Measurements from ENCODE around the gene OPN1SW.

The OPN1SW gene

GRCh38 chr7:128775744-128776474, at the start of gene OPN1SW:
Gene OPN1SW, minus strand, starts transcription at chr7:128775794. Its CDS starts 13 bp downstream, at chr7:128775781.
- Histone ChIP-seq H3K4me3 (ENCODE audit: low read length) (no peak within 1 kb of the TSS), H2AFZ (ENCODE audit: low read depth, low read length) (no peak within 1 kb of the TSS), H3K36me3 (replicated peaks; ENCODE audit: low read depth, low read length) (peaks cover 34% of the 10 kb centered on the region), H3K4me2 (ENCODE audit: low read length) (no peak within 1 kb of the TSS), H3K9me3 (ENCODE audit: insufficient read depth, low read length) (no peaks in the 10 kb centered on the region), H3K9ac (ENCODE audit: low read length) (no peak within 1 kb of the TSS), H3K27ac (ENCODE audit: low read length) (no peak within 1 kb of the TSS), H3K27me3 (ENCODE audit: low read depth, low read length) (no peaks in the 10 kb centered on the region), H3K79me2 (ENCODE audit: low read length) (no peaks in the 10 kb centered on the region), H3K4me1 (ENCODE audit: low read length) (no peaks in the 10 kb centered on the region), H4K20me1 (ENCODE audit: insufficient read depth, low read length) (no peaks in the 10 kb centered on the region)
- TF ChIP-seq EZH2phosphoT487 (IDR thresholded peaks at IDR 0.05; ENCODE audit: low read depth), result no peak
- TF ChIP-seq CTCF (IDR thresholded peaks at IDR 0.05; ENCODE audit: low read depth, low read length), result no peak

GRCh38 chr7:128821724-128822123, 46.1 kb upstream of the OPN1SW start:
- Histone ChIP-seq H4K20me1 (ENCODE audit: insufficient read depth, low read length) (no peaks in the 10 kb centered on the region), H3K27ac (ENCODE audit: low read length) (no peak overlapping the region), H3K79me2 (ENCODE audit: low read length) (no peaks in the 10 kb centered on the region), H3K27me3 (ENCODE audit: low read depth, low read length) (peaks cover 12% of the 10 kb centered on the region; the same call in 1 of the 2 replicates), H3K4me1 (ENCODE audit: low read length) (0 out of 2 replicates have a peak, but pooled peaks cover 4% of the 10 kb centered on the region), H3K36me3 (replicated peaks; ENCODE audit: low read depth, low read length) (no peaks in the 10 kb centered on the region), H3K9me3 (ENCODE audit: insufficient read depth, low read length) (no peaks in the 10 kb centered on the region), H2AFZ (ENCODE audit: low read depth, low read length) (no peak overlapping the region), H3K4me2 (ENCODE audit: low read length) (no peak overlapping the region), H3K4me3 (ENCODE audit: low read length) (no peak overlapping the region), H3K9ac (ENCODE audit: low read length) (no peak overlapping the region)
- TF ChIP-seq CTCF (IDR thresholded peaks at IDR 0.05; ENCODE audit: low read depth, low read length) (no peak), EZH2phosphoT487 (IDR thresholded peaks at IDR 0.05; ENCODE audit: low read depth) (no peak)

- no peaks in the 10 kb centered on the region for H4K20me1 ChIP-seq (ENCODE audit: insufficient read depth, low read length)
- no peaks in the 10 kb centered on the region for H3K9me3 ChIP-seq (ENCODE audit: insufficient read depth, low read length)
- no peak overlapping the region for H3K4me2 ChIP-seq (ENCODE audit: low read length)
- H3K4me3 ChIP-seq (ENCODE audit: low read length), result no peak overlapping the region
- 0 out of 2 replicates have a peak, but pooled peaks cover 4% of the 10 kb centered on the region for H3K4me1 ChIP-seq (ENCODE audit: low read length)
- no peak for TF ChIP-seq CTCF (IDR thresholded peaks at IDR 0.05; ENCODE audit: low read depth, low read length)
- H3K9ac ChIP-seq (ENCODE audit: low read length), result no peak overlapping the region
- no peaks in the 10 kb centered on the region for H3K79me2 ChIP-seq (ENCODE audit: low read length)
- no peaks in the 10 kb centered on the region for H3K36me3 ChIP-seq (replicated peaks; ENCODE audit: low read depth, low read length)
- H3K27me3 ChIP-seq (ENCODE audit: low read depth, low read length), result peaks cover 12% of the 10 kb centered on the region; the same call in 1 of the 2 replicates
- no peak overlapping the region for H2AFZ ChIP-seq (ENCODE audit: low read depth, low read length)
- no peak overlapping the region for H3K27ac ChIP-seq (ENCODE audit: low read length)
Measured at GRCh38 chr7:128818694-128819093, 43.1 kb upstream of the OPN1SW start.

- Histone ChIP-seq H3K9ac (ENCODE audit: low read length) (no peak overlapping the region), H4K20me1 (ENCODE audit: insufficient read depth, low read length) (no peaks in the 10 kb centered on the region)
Measured at GRCh38 chr7:128815289-128815942, 39.8 kb upstream of the OPN1SW start.

More at GRCh38 chr7:128815289-128815942, 39.8 kb upstream of the OPN1SW start:
- Histone ChIP-seq H3K27me3 (ENCODE audit: low read depth, low read length) (peaks cover 12% of the 10 kb centered on the region; the same call in 1 of the 2 replicates), H3K4me1 (ENCODE audit: low read length) (0 out of 2 replicates have a peak, but pooled peaks cover 4% of the 10 kb centered on the region), H3K4me2 (ENCODE audit: low read length) (no peak overlapping the region), H3K79me2 (ENCODE audit: low read length) (no peaks in the 10 kb centered on the region), H3K27ac (ENCODE audit: low read length) (no peak overlapping the region), H3K36me3 (replicated peaks; ENCODE audit: low read depth, low read length) (no peaks in the 10 kb centered on the region), H3K4me3 (ENCODE audit: low read length) (no peak overlapping the region), H3K9me3 (ENCODE audit: insufficient read depth, low read length) (no peaks in the 10 kb centered on the region), H2AFZ (ENCODE audit: low read depth, low read length) (no peak overlapping the region)
- TF ChIP-seq CTCF (IDR thresholded peaks at IDR 0.05; ENCODE audit: low read depth, low read length), result no peak
- no peak for TF ChIP-seq EZH2phosphoT487 (IDR thresholded peaks at IDR 0.05; ENCODE audit: low read depth)
